GM12891 (cell line): ENCODE data around the gene CSAG1. TPM values are rescaled to one million over a fixed set of nuclear protein-coding genes. Genes with fewer than 3 reads are reported as not detected.
"Not testable (repeated sequence)": the region's sequence is repeated elsewhere in the genome, so short reads cannot be mapped to it uniquely, and the experiment has no call there.

Source experiments
- DNase-seq: peaks from one replicate; pipeline ENCODE4 v3.0.0; 2011; ENCODE audit warnings: low spot score; ENCODE audit not compliant: insufficient read length
- FAIRE-seq: peaks from 2 replicates; lab custom pipeline; 2011; peaks lifted over from hg19 to GRCh38; lab: Jason Lieb, UNC
- PAX5 ChIP-seq: IDR thresholded peaks from 2 replicates; pipeline ENCODE4 v1.6.1; 2011; ENCODE audit warnings: low read length, moderate library complexity, mild to moderate bottlenecking; ENCODE audit not compliant: insufficient read depth, severe bottlenecking
- POLR2A ChIP-seq: IDR thresholded peaks from 2 replicates; pipeline ENCODE4 v1.6.1; 2011; ENCODE audit warnings: low read depth, low read length, control low read depth
- POLR2AphosphoS5 ChIP-seq: IDR thresholded peaks from 2 replicates; pipeline ENCODE4 v1.6.1; 2011; ENCODE audit warnings: low read depth, low read length, control low read depth
- POU2F2 ChIP-seq: IDR thresholded peaks from 2 replicates; pipeline ENCODE4 v1.6.1; 2011; ENCODE audit warnings: low read depth, mild to moderate bottlenecking, control low read depth, low read length, moderate library complexity
- SPI1 ChIP-seq: IDR thresholded peaks from 2 replicates; pipeline ENCODE4 v1.6.1; 2011; ENCODE audit warnings: low read depth, low read length, control low read depth
- TAF1 ChIP-seq: IDR thresholded peaks from 2 replicates; pipeline ENCODE4 v1.6.1; 2011; ENCODE audit warnings: low read depth, low read length, control low read depth
- polyA plus RNA-seq: library from polyadenylated mRNA; unstranded; fragments of >200 nt; gene quantifications from one replicate; pipeline ENCODE4 v1.2.1, GENCODE V29; 2012; ENCODE audit warnings: low read depth, missing spikeins, inconsistent platforms; ENCODE audit not compliant: missing spikeins

CSAG1 gene, protein sequence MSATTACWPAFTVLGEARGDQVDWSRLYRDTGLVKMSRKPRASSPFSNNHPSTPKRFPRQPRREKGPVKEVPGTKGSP
- not detected for polyA plus RNA-seq

DNA sequence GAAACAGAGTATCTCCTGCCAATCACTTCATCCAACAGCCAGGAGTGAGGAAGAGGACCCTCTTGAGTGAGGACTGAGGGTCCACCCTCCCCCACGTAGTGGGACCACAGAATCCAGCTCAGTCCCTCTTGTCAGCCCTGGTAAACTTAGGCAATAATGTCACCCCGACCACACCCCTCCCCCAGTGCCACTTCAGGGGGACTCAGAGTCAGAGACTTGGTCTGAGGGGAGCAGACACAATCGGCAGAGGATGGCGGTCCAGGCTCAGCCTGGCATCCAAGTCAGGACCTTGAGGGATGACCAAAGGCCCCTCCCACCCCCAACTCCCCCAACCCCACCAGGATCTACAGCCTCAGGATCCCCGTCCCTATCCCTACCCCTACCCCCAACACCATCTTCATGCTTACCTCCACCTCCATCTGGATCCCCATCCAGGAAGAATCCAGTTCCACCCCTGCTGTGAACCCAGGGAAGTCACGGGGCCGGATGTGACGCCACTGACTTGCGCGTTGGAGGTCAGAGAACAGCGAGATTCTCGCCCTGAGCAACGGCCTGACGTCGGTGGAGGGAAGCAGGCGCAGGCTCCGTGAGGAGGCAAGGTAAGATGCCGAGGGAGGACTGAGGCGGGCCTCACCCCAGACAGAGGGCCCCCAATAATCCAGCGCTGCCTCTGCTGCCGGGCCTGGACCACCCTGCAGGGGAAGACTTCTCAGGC, at the start of gene CSAG1, which contains the start of gene MAGEA12:
Gene CSAG1 (minus strand): TSS at position 461 of the 715 bp plus-strand sequence. CDS start 1,261 bp downstream, outside the sequence.
Gene MAGEA12 (plus strand): TSS at position 497 of the 715 bp plus-strand sequence. CDS start 2,405 bp downstream, outside the sequence.
- DNase-seq: no peak
- no peak for FAIRE-seq
- no peak for TF ChIP-seq TAF1
- no peak for TF ChIP-seq POLR2AphosphoS5
- no peak for TF ChIP-seq POLR2A
- TF ChIP-seq PAX5: no peak
- TF ChIP-seq SPI1: no peak
- no peak for TF ChIP-seq POU2F2

- FAIRE-seq: peak; percentile 68
- not testable (repeated sequence) for DNase-seq
These were observed 36.2 kb upstream of the CSAG1 start, which contains the start of gene MAGEA6 for GRCh38 chrX:152769549-152770289. Gene MAGEA6, minus strand, starts transcription at chrX:152769689. Its CDS starts 2,039 bp downstream, at chrX:152767650.

DNA sequence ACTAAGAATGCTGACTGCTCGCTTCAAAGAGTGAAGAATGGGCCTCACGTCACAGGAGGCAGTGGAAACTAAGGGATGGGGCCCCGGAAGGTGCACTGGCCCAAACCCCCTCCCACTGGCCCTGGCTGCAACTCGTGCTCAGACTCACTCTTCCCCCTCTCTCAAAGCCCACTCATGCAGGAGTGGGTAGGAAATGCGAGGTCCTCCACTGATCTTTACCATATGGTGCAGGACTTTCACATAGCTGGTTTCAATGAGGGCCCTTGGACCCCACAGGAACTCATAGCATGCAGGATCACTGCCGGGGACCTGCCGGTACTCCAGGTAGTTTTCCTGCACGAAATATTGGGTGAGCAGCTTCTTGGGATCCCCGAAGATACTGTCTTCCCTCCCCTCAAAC, 33.0 kb upstream of the CSAG1 start:
- DNase-seq, FAIRE-seq: not testable (repeated sequence)

- not testable (repeated sequence) for FAIRE-seq, DNase-seq
These were observed 28.1 kb upstream of the CSAG1 start for GRCh38 chrX:152761582-152761981.

DNA sequence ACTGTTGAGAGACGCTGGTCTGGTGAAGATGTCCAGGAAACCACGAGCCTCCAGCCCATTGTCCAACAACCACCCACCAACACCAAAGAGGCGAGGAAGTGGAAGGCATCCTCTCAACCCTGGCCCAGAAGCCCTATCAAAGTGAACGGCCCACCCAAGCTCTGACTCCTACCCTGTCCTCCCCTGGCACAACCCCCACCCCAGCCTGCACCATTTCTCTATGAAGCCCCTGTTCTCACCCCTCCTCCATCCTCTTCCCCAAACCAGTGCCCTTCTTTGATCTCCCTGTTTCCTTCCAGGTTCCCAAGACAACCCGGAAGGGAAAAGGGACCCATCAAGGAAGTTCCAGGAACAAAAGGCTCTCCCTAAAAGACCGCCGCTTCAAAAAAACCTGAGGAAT, 26.0 kb upstream of the CSAG1 start:
- not testable (repeated sequence) for DNase-seq, FAIRE-seq

DNA sequence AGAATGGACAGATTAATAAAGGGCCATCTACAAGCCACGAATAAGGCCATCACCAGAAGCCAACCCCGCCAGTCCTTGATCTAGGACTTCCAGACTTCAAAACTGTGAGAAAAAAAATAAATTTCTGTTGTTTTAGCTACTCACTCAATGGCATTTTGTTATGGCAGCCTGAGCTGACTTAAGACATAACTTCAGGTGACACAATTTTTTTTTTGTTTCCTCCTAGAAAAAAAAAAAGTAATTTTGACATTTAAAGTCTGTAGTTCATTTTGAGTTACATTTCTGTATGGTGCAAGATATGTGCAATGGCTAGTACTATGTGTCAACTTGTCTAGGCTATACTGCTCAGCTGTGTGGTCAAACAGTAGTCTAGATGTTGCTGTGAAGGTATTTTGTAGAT, 25.4 kb upstream of the CSAG1 start, which contains the start of gene CSAG3:
Gene CSAG3 (plus strand): TSS at position 301 of the 400 bp plus-strand sequence.
- not testable (repeated sequence) for DNase-seq, FAIRE-seq

DNA sequence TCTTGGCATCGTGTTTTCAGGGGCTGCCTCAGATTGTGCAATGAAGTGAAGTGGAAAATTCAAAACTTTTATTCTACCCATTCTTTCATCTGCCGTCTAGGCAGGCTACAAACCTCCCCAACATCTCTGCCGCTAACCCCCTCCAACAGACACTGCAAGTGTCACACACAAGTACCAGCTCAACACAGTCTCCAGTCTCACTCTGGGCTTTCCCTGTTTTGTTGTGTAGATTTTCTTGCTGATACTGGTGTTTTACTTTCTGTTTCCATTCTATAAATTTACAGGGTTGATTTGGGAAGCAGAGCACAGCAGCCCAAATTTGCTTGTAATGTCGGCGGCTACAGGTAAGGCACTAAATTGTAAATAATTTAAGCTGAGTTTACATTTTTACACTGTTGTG, 21.4 kb upstream of the CSAG1 start:
- not testable (repeated sequence) for FAIRE-seq, DNase-seq

DNA sequence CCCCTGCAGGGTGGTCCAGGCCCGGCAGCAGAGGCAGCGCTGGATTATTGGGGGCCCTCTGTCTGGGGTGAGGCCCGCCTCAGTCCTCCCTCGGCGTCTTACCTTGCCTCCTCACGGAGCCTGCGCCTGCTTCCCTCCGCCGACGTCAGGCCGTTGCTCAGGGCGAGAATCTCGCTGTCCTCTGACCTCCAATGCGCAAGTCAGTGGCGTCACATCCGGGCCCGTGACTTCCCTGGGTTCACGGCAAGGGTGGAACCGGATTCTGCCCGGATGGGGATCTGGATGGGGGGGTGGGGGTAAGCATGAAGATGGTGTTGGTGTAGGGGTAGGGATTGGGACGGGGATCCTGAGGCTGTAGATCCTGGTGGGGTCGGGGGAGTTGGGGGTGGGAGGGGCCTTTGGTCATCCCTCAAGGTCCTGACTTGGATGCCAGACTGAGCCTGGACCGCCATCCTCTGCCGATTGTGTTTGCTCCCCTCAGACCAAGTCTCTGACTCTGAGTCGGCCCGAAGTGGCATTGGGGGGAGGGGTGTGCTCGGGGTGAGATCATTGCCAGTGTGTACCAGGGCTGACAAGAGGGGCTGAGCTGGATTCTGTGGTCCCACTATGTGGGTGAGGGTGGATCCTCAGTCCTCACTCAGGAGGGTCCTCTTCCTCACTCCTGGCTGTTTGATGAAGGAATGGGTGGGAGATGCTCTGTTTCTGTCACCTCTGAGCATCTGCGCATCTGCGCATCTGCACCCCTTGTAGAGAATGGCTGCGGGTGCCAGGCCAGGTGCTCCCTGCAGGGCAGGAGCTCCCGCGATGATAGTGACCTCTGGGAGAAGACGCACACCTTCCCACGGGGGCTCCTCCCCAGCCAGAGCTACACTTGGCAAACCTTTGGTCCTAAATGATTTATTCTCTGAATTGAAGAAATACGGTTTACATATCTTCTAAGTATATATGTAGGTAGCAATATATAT, 20.4 kb upstream of the CSAG1 start, which contains the start of gene MAGEA2:
Gene MAGEA2 (minus strand): TSS at position 157 of the 965 bp plus-strand sequence. CDS start 2,479 bp downstream, outside the sequence.
- DNase-seq: not testable (repeated sequence)
- FAIRE-seq: peak; percentile 58

- FAIRE-seq (no peak), DNase-seq (no peak)
- TF ChIP-seq POU2F2 (no peak), POLR2AphosphoS5 (no peak), TAF1 (no peak), PAX5 (no peak), POLR2A (no peak), SPI1 (no peak)
These were observed 5.0 kb upstream of the CSAG1 start for GRCh38 chrX:152738560-152738959.

- not testable (repeated sequence) for DNase-seq, FAIRE-seq
These were observed 3.0 kb upstream of the CSAG1 start for GRCh38 chrX:152736528-152736927.
